AG09309 (cell line): Measurements from ENCODE around the gene DBH.

Source experiments
- DNase-seq: peaks from one replicate; pipeline ENCODE4 v3.0.0-alpha.2; 2010; ENCODE audit warnings: low read depth
- H3K4me3 ChIP-seq: 2 replicates; pipeline ENCODE4 v1.5.1; 2011; ENCODE audit warnings: mild to moderate bottlenecking, low read depth, low read length, moderate library complexity; ENCODE audit not compliant: control insufficient read depth
- CTCF ChIP-seq: IDR thresholded peaks from 2 replicates; pipeline ENCODE4 v1.5.1; 2011; ENCODE audit warnings: mild to moderate bottlenecking, low read depth, low read length, inconsistent platforms; ENCODE audit not compliant: insufficient read depth, control insufficient read depth; ENCODE audit errors: missing control alignments

Gene DBH

GRCh38 chr9:133612816-133613215 lies 23.3 kb upstream of the DBH start:
- no peak overlapping the region for H3K4me3 ChIP-seq
- no peak for TF ChIP-seq CTCF
- no peak for DNase-seq

- no peak for TF ChIP-seq CTCF
- DNase-seq: no peak
- no peak overlapping the region for H3K4me3 ChIP-seq
Observed at GRCh38 chr9:133613432-133613831, 22.7 kb upstream of the DBH start.

GRCh38 chr9:133614056-133614455 lies 22.1 kb upstream of the DBH start:
- no peak overlapping the region for H3K4me3 ChIP-seq
- no peak for TF ChIP-seq CTCF
- DNase-seq: no peak

GRCh38 chr9:133614678-133615077 lies 21.5 kb upstream of the DBH start:
- no peak overlapping the region for H3K4me3 ChIP-seq
- no peak for TF ChIP-seq CTCF

GRCh38 chr9:133615186-133615585 lies 21.0 kb upstream of the DBH start:
- TF ChIP-seq CTCF: no peak

More at GRCh38 chr9:133614678-133615077, 21.5 kb upstream of the DBH start:
- no peak for DNase-seq

GRCh38 chr9:133615606-133616188 lies 20.5 kb upstream of the DBH start:
- TF ChIP-seq CTCF: no peak
- H3K4me3 ChIP-seq: no peak overlapping the region
- no peak for DNase-seq

More at GRCh38 chr9:133615186-133615585, 21.0 kb upstream of the DBH start:
- no peak for DNase-seq
- H3K4me3 ChIP-seq: no peak overlapping the region
